Hepatocyte (in vitro differentiated cells): ENCODE data around the gene TSSK3. TPM values are rescaled to one million over a fixed set of nuclear protein-coding genes. Genes with fewer than 3 reads are reported as not detected.

ENCODE experiments used
- DNase-seq: peaks from one replicate; pipeline ENCODE4 v3.0.0-alpha.2; 2016; ENCODE audit warnings: low spot score
- H2AFZ ChIP-seq: fragments of 200-600 bp; sonication (generic); 2 replicates; pipeline ENCODE4 v1.6.0; 2016; ENCODE audit warnings: antibody characterized with exemption, mild to moderate bottlenecking
- H3K27ac ChIP-seq: fragments of 200-600 bp; sonication (generic); 2 replicates; pipeline ENCODE4 v1.5.1; 2016; ENCODE audit warnings: mild to moderate bottlenecking
- H3K27me3 ChIP-seq: fragments of 200-600 bp; sonication (generic); 2 replicates; pipeline ENCODE4 v1.6.1; 2016
- H3K36me3 ChIP-seq: fragments of 200-600 bp; sonication (generic); replicated peaks from 2 replicates; pipeline ENCODE4 v1.5.1; 2016; ENCODE audit warnings: low read depth; ENCODE audit not compliant: insufficient read depth
- H3K4me1 ChIP-seq: fragments of 200-600 bp; sonication (generic); 2 replicates; pipeline ENCODE4 v1.5.1; 2016; ENCODE audit warnings: mild to moderate bottlenecking, moderate library complexity; ENCODE audit not compliant: insufficient read depth
- H3K4me2 ChIP-seq: fragments of 200-600 bp; sonication (generic); 2 replicates; pipeline ENCODE4 v1.6.0; 2016
- H3K4me3 ChIP-seq: fragments of 200-600 bp; sonication (generic); 2 replicates; pipeline ENCODE4 v1.5.1; 2016; ENCODE audit warnings: mild to moderate bottlenecking
- H3K79me2 ChIP-seq: fragments of 200-600 bp; sonication (generic); 2 replicates; pipeline ENCODE4 v1.6.0; 2017; ENCODE audit warnings: mild to moderate bottlenecking
- H3K9me2 ChIP-seq: fragments of 200-600 bp; sonication (generic); replicated peaks from 2 replicates; pipeline ENCODE4 v1.6.0; 2017; ENCODE audit warnings: mild to moderate bottlenecking; ENCODE audit not compliant: insufficient read depth
- H3K9me3 ChIP-seq: fragments of 200-600 bp; sonication (generic); 2 replicates; pipeline ENCODE4 v1.5.1; 2016; ENCODE audit warnings: low read depth, mild to moderate bottlenecking
- H4K20me1 ChIP-seq: fragments of 200-600 bp; sonication (generic); 2 replicates; pipeline ENCODE4 v1.6.0; 2016; ENCODE audit warnings: mild to moderate bottlenecking; ENCODE audit not compliant: insufficient read depth, poor library complexity, severe bottlenecking
- CTCF ChIP-seq: fragments of 200-600 bp; sonication (generic); IDR thresholded peaks from 2 replicates; pipeline ENCODE4 v1.5.1; 2016; ENCODE audit warnings: antibody characterized with exemption, mild to moderate bottlenecking; ENCODE audit not compliant: poor library complexity
- EZH2 ChIP-seq: fragments of 200-600 bp; sonication (generic); IDR thresholded peaks from 2 replicates; pipeline ENCODE4 v1.6.1; 2016; ENCODE audit warnings: antibody characterized with exemption, mild to moderate bottlenecking, borderline replicate concordance
- EZH2phosphoT487 ChIP-seq: fragments of 200-600 bp; sonication (generic); IDR thresholded peaks from one replicate; pipeline ENCODE4 v1.6.1; 2018; ENCODE audit warnings: antibody characterized with exemption, mild to moderate bottlenecking, low read depth, moderate library complexity; ENCODE audit not compliant: unreplicated experiment, severe bottlenecking
- WGBS: methylation state at CpG from one replicate; pipeline ENCODE4 v1.1.6; 2016; ENCODE audit warnings: low lambda C conversion rate; ENCODE audit errors: missing lambda C conversion rate; 5-methylcytosine and 5-hydroxymethylcytosine counted together
- polyA plus RNA-seq: library from polyadenylated mRNA; unstranded; fragments of >200 nt; fragmentation: Nextera tagmentation; extraction: Ambion mirVana; gene quantifications from 2 replicates; pipeline ENCODE4 v1.2.1, GENCODE V29; 2016
- total RNA-seq: library from RNA; depleted of rRNA; stranded (reverse); fragments of >200 nt; gene quantifications from 2 replicates; pipeline ENCODE4 v1.2.3, GENCODE V29; 2014

The TSSK3 gene
- total and polyA plus RNA-seq, 2 experiments from 2014 or later: 1.4 TPM

DNA sequence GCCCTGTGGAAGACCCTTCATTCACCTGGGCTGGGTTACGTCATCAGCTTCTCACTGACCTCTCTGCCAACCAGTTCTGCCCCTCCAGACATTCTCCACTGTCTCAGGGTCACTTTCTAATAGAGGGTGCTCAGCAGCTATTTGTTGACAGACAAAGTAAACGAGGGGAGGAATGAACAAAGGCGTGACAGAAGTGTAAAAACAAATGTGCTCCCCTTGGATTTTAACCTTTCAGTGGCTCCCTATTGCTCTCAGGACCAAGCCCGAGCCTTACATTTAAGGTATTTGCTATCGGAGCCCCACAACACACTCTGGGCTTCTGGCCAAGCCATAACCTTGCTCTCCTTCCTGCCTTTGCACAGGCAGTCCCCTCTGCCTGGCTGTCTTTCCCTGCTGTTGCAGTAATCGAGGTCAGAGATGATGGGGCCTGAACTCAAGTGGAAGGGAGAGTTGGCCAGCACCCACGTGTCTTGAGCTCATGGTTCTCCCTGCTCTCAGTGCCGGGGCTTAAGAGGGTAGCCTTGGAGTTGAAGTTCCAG lies 17.0 kb upstream of the TSSK3 start:
- no peak overlapping the region for H2AFZ ChIP-seq

DNA sequence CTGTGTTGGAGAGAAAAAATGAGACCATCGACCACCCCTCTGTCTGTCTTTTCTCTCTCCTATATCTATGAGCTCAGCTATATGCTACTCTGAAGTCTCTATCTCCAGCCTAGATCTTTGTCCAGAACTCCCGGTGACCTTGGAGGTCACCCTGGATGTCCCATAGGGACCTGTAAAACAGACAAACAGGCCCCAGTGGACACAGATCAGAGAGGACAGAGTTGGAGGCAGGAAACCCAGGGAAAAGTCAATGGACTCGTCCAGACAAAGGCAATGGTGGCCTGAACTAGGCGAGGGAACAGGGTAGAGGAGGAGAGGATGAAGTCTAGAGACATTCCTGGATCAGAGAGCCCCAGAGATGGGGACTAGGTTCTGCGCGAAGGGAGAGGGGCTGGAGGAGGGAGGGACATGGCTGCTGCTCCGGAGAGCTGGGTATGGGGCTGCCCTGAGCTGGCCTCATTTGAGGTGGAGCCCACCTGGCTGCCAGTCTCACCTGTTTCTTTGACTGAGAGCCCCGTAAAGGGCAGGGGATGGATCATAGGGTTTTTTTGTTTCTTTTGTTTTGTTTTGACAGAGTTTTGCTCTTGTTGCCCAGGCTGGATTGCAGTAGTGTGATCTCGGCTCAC lies 15.7 kb upstream of the TSSK3 start:
- no peak for TF ChIP-seq EZH2
- no peak for TF ChIP-seq CTCF
- TF ChIP-seq EZH2phosphoT487: no peak
- WGBS: 86% methylated on average over 9 of the region's 9 CpGs
- no peak overlapping the region for H3K4me3 ChIP-seq
- H3K9me3 ChIP-seq: no peaks in the 10 kb centered on the region
- H2AFZ ChIP-seq: no peak overlapping the region
- no peak for DNase-seq
- no peaks in the 10 kb centered on the region for H3K79me2 ChIP-seq
- no peaks in the 10 kb centered on the region for H4K20me1 ChIP-seq
- no peaks in the 10 kb centered on the region for H3K27me3 ChIP-seq
- no peak overlapping the region for H3K27ac ChIP-seq
- peaks cover 8% of the 10 kb centered on the region for H3K4me1 ChIP-seq
- H3K4me2 ChIP-seq: no peak overlapping the region
- H3K36me3 ChIP-seq: no peaks in the 10 kb centered on the region
- no peaks in the 10 kb centered on the region for H3K9me2 ChIP-seq

More for the DNA sequence above, 17.0 kb upstream of the TSSK3 start:
- Histone ChIP-seq H3K4me3 (no peak overlapping the region), H3K79me2 (no peaks in the 10 kb centered on the region), H4K20me1 (no peaks in the 10 kb centered on the region), H3K27ac (peak overlapping the region; percentile 43), H3K9me2 (no peaks in the 10 kb centered on the region), H3K36me3 (no peaks in the 10 kb centered on the region), H3K27me3 (no peaks in the 10 kb centered on the region), H3K4me2 (no peak overlapping the region), H3K9me3 (no peaks in the 10 kb centered on the region), H3K4me1 (peaks cover 8% of the 10 kb centered on the region)
- WGBS: 55% methylated on average over 8 of the region's 8 CpGs
- TF ChIP-seq EZH2phosphoT487 (no peak), EZH2 (no peak), CTCF (no peak)
- DNase-seq: no peak

GRCh38 chr1:32349211-32349708 lies 13.1 kb upstream of the TSSK3 start:
- Histone ChIP-seq H3K4me1 (peaks cover 30% of the 10 kb centered on the region), H3K9me2 (no peaks in the 10 kb centered on the region), H3K4me3 (no peak overlapping the region), H3K4me2 (no peak overlapping the region), H3K27me3 (no peaks in the 10 kb centered on the region), H3K79me2 (peaks cover 12% of the 10 kb centered on the region), H3K27ac (no peak overlapping the region), H3K36me3 (no peaks in the 10 kb centered on the region), H2AFZ (no peak overlapping the region), H3K9me3 (no peaks in the 10 kb centered on the region), H4K20me1 (no peaks in the 10 kb centered on the region)
- TF ChIP-seq EZH2 (no peak), EZH2phosphoT487 (no peak), CTCF (no peak)
- WGBS: 63% methylated on average over 8 of the region's 8 CpGs
- no peak for DNase-seq
